Tibial nerve (tissue), 4 donors: ENCODE data around the gene TSEN15. TPM values are rescaled to one million over a fixed set of nuclear protein-coding genes. Genes with fewer than 3 reads are reported as not detected.

Source experiments
- DNase-seq, 2 donors: peaks; one replicate each; pipeline ENCODE4 v3.0.0-alpha.2; 2019; ENCODE audit warnings: low spot score in 2 of 2
- H3K27ac ChIP-seq, 4 donors: fragments of 200-600 bp; sonication (generic) in 3 of 4; one replicate each; pipeline ENCODE4 v1.5.1; 2017 to 2019; ENCODE audit warnings: mild to moderate bottlenecking in 1 of 4
- H3K27me3 ChIP-seq, 2 donors: fragments of 200-600 bp; sonication (generic) in 1 of 2; one replicate each; pipeline versions ENCODE4 v1.5.1 to v1.6.0; 2017 to 2019
- H3K36me3 ChIP-seq, 3 donors: fragments of 200-600 bp; sonication (generic); one replicate each; pipeline ENCODE4 v1.5.1; 2018 to 2019
- H3K4me1 ChIP-seq, 4 donors: fragments of 200-600 bp; sonication (generic) in 3 of 4; one replicate each; pipeline ENCODE4 v1.5.1; 2017 to 2019
- H3K4me3 ChIP-seq, 4 donors: fragments of 200-600 bp; sonication (generic) in 3 of 4; one replicate each; pipeline ENCODE4 v1.5.1; 2017 to 2019; ENCODE audit warnings: mild to moderate bottlenecking in 1 of 4, moderate library complexity in 1 of 4
- H3K9me3 ChIP-seq, 4 donors: fragments of 200-600 bp; sonication (generic) in 3 of 4; one replicate each; pipeline ENCODE4 v1.5.1; 2017 to 2019
- EP300 ChIP-seq, 2 donors: sonication (generic); formaldehyde crosslinking; IDR thresholded peaks; one replicate each; pipeline ENCODE4 v1.6.1; 2017; ENCODE audit warnings: antibody characterized with exemption in 2 of 2, mild to moderate bottlenecking in 1 of 2
- POLR2A ChIP-seq, 2 donors: fragments of 450-650 bp; IDR thresholded peaks; one replicate each; pipeline ENCODE4 v1.6.1; 2017; ENCODE audit warnings: antibody characterized with exemption in 2 of 2, mild to moderate bottlenecking in 2 of 2, moderate library complexity in 2 of 2
- WGBS, 2 donors: methylation state at CpG; one replicate each; pipeline ENCODE4 v1.1.5; 2018; 5-methylcytosine and 5-hydroxymethylcytosine counted together
- total RNA-seq, 4 donors: library from RNA; depleted of rRNA; stranded (reverse); fragments of >200 nt; gene quantifications; one replicate each; pipeline ENCODE4 v1.1.0, GENCODE V29; 2016
- TF ChIP-seq, protein P1 (sequence below), 5 experiments: fragments of 200-600 bp in 3 of 5; fragments of 450-650 bp in 2 of 5; sonication (generic) in 3 of 5; IDR thresholded peaks; one replicate each; pipeline ENCODE4 v1.5.1; 2016 to 2019; ENCODE audit warnings: antibody characterized with exemption in 5 of 5, mild to moderate bottlenecking in 3 of 5, moderate library complexity in 2 of 5

Gene TSEN15
- total RNA-seq, 4 donors from 2014 or later = 25.5 to 36.5 (median 31.5) TPM

DNA sequence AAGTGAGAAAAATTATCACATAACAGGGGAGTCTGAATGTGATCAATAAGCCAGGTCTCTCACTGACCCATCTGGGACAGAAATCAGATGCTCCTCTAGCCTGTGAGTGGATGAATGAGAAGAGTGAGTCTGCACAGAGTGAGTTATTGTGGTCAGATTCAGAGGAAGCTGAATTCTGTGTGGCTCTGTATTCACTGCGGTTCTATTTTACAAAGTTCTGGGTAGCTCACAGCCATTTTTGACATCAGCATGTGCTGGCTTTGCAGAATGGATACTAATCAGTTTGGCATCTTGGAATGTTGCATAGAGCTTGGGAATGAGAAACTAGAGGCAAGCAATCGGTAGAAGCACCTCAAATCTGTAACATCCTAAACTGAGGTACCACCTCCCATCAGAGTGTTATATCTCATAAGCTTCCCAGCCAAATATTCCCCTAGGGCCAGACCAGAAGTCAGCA, 17.8 kb upstream of the TSEN15 start:
- Histone ChIP-seq H3K27ac (no peak overlapping the region), H3K36me3 (no peaks in the 10 kb centered on the region), H3K4me3 (no peak overlapping the region), H3K9me3 (no peaks in the 10 kb centered on the region), H3K4me1 (peaks cover 0 to 22% (median 6%) of the 10 kb centered on the region in 4 donors), H3K27me3 (peaks cover 0 to 29% of the 10 kb centered on the region in 2 donors)
- TF ChIP-seq EP300 (IDR thresholded peaks at IDR 0.05) = no peak
- no peak for TF ChIP-seq POLR2A (IDR thresholded peaks at IDR 0.05)
- TF ChIP-seq, protein P1, sequence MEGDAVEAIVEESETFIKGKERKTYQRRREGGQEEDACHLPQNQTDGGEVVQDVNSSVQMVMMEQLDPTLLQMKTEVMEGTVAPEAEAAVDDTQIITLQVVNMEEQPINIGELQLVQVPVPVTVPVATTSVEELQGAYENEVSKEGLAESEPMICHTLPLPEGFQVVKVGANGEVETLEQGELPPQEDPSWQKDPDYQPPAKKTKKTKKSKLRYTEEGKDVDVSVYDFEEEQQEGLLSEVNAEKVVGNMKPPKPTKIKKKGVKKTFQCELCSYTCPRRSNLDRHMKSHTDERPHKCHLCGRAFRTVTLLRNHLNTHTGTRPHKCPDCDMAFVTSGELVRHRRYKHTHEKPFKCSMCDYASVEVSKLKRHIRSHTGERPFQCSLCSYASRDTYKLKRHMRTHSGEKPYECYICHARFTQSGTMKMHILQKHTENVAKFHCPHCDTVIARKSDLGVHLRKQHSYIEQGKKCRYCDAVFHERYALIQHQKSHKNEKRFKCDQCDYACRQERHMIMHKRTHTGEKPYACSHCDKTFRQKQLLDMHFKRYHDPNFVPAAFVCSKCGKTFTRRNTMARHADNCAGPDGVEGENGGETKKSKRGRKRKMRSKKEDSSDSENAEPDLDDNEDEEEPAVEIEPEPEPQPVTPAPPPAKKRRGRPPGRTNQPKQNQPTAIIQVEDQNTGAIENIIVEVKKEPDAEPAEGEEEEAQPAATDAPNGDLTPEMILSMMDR (IDR thresholded peaks at IDR 0.05) = no peak
- DNase-seq = no peak
- 44 to 46% methylated on average over 2 of the region's 2 CpGs for WGBS, 2 donors

DNA sequence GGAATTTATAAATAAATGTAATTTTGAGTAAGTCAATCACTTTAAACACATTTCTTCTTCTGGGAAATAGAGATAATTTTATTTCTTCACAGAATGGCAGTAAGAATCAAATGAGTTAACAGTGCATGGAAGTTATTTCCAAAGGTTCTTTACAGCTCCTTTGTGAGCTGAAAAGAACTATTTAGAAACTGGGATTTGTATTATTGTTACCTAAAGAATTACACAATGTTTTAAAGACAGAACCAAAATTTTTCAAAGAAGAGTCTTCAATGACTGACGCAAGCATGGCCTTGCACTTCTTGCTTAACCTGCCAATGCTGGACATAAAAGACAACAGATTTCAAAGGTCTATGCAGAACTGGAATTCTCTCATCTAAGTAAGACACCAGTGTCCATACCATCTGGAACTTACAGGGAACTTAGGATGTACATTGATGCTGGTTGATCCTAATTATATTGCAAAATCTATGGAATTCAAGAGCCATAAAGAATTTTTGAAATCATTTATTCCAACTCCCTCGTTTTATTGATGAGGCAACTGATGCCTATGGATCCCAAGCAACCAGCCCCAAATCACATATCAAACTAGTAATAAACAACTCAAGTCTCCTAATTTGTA, 16.7 kb upstream of the TSEN15 start:
- Histone ChIP-seq H3K9me3 (no peaks in the 10 kb centered on the region), H3K4me1 (peaks cover 0 to 22% (median 6%) of the 10 kb centered on the region in 4 donors), H3K27ac (no peak overlapping the region), H3K27me3 (peaks cover 0 to 35% of the 10 kb centered on the region in 2 donors), H3K4me3 (no peak overlapping the region), H3K36me3 (no peaks in the 10 kb centered on the region)
- no peak for DNase-seq
- 96% methylated on average over 2 of the region's 2 CpGs for WGBS, 2 donors
- no peak for TF ChIP-seq EP300 (IDR thresholded peaks at IDR 0.05)
- TF ChIP-seq, protein P1 (IDR thresholded peaks at IDR 0.05) = no peak
- TF ChIP-seq POLR2A (IDR thresholded peaks at IDR 0.05) = no peak

- WGBS, 2 donors = 23 to 34% methylated on average over 26 to 31 of the region's 31 CpGs
- DNase-seq = no peak
Measured at GRCh38 chr1:184035719-184036516, 15.6 kb upstream of the TSEN15 start.

DNA sequence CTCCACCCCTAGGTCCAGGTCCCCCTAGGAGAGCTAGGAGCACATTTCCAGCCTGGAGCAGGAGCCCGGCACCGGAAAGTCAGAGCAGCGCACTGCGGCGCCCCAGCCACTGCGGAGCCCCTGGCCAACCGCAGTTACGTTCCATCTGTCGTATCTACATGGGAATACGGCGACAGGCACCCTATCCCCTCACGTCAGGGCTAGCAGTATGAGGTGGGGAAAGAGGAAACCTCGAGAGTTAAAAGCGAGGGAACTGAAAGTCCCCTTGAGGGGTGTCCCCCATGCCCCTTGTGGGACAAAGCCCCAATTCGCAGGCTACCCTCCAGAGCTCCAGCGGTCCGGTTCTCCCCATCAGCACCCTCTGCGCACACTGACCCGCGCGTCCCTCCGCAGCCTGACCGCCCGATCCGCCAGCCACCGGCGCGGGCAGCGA, 15.0 kb upstream of the TSEN15 start:
- Histone ChIP-seq H3K9me3 (no peaks in the 10 kb centered on the region), H3K4me1 (peaks cover 0 to 22% (median 6%) of the 10 kb centered on the region in 4 donors), H3K27me3 (peaks cover 0 to 35% of the 10 kb centered on the region in 2 donors), H3K27ac (peak overlapping the region in 3 of 4 donors; percentile 34 to 75 (median 40)), H3K4me3 (peak overlapping the region; percentile 50 to 73 (median 62)), H3K36me3 (no peaks in the 10 kb centered on the region)
- WGBS, 2 donors = 0% methylated on average over 23 to 28 of the region's 29 CpGs
- TF ChIP-seq EP300 (IDR thresholded peaks at IDR 0.05) = no peak
- peak in 1 of 2 donors; percentile 19 for TF ChIP-seq POLR2A (IDR thresholded peaks at IDR 0.05)
- TF ChIP-seq, protein P1 (IDR thresholded peaks at IDR 0.05) = no peak
- peak in 1 of 2 donors; percentile 35 for DNase-seq

More at GRCh38 chr1:184035719-184036516, 15.6 kb upstream of the TSEN15 start:
- H3K27ac ChIP-seq = peak overlapping the region in 2 of 4 donors; percentile 34 to 75
- TF ChIP-seq, protein P1 (IDR thresholded peaks at IDR 0.05) = no peak
- TF ChIP-seq EP300 (IDR thresholded peaks at IDR 0.05) (no peak), POLR2A (IDR thresholded peaks at IDR 0.05) (no peak)
- peaks cover 0 to 22% (median 6%) of the 10 kb centered on the region in 4 donors for H3K4me1 ChIP-seq
- H3K27me3 ChIP-seq = peaks cover 0 to 35% of the 10 kb centered on the region in 2 donors
- no peaks in the 10 kb centered on the region for H3K36me3 ChIP-seq
- H3K4me3 ChIP-seq = peak overlapping the region; percentile 50 to 73 (median 62)
- no peaks in the 10 kb centered on the region for H3K9me3 ChIP-seq
